H9 (cell line): ENCODE measurements around the gene SUN1. TPM values are rescaled to one million over a fixed set of nuclear protein-coding genes. Genes with fewer than 3 reads are reported as not detected.
A peak's percentile ranks its signal among the peaks of the same experiment; 100 is the strongest.

ENCODE experiments used
- DNase-seq: peaks from one replicate; pipeline ENCODE4 v3.0.0-alpha.2; 2017
- H2AFZ ChIP-seq: one replicate; pipeline ENCODE4 v1.6.1; 2013; ENCODE audit warnings: mild to moderate bottlenecking, low read length, control low read depth, moderate library complexity
- H2AK5ac ChIP-seq: 2 replicates; pipeline ENCODE4 v1.6.1; 2013; ENCODE audit warnings: low read length, control low read depth, mixed read lengths; ENCODE audit not compliant: insufficient read length
- H2BK120ac ChIP-seq: one replicate; pipeline ENCODE4 v1.6.1; 2013; ENCODE audit warnings: low read depth, mild to moderate bottlenecking, low read length, control low read depth, inconsistent platforms; ENCODE audit not compliant: poor library complexity, severe bottlenecking
- H2BK12ac ChIP-seq: 2 replicates; pipeline ENCODE4 v1.6.1; 2013; ENCODE audit warnings: low read length, control low read depth, mixed read lengths, low read depth; ENCODE audit not compliant: insufficient read length
- H2BK15ac ChIP-seq: 2 replicates; pipeline ENCODE4 v1.6.1; 2013; ENCODE audit warnings: low read depth, low read length, control low read depth
- H2BK20ac ChIP-seq: one replicate; pipeline ENCODE4 v1.6.1; 2013; ENCODE audit warnings: low read depth, mild to moderate bottlenecking, low read length, control low read depth, inconsistent platforms; ENCODE audit not compliant: poor library complexity, severe bottlenecking
- H2BK5ac ChIP-seq: 2 replicates; pipeline ENCODE4 v1.6.1; 2013; ENCODE audit warnings: low read length, control low read depth, mixed read lengths; ENCODE audit not compliant: insufficient read length
- H3K14ac ChIP-seq: 2 replicates; pipeline ENCODE4 v1.6.1; 2013; ENCODE audit warnings: low read length, control low read depth; ENCODE audit not compliant: insufficient read depth
- H3K18ac ChIP-seq: 2 replicates; pipeline ENCODE4 v1.6.1; 2013; ENCODE audit warnings: low read depth, mild to moderate bottlenecking, mixed read lengths, low read length, control low read depth; ENCODE audit not compliant: insufficient read length
- H3K23ac ChIP-seq: 2 replicates; pipeline ENCODE4 v1.6.1; 2013; ENCODE audit warnings: low read length, control low read depth, mixed read lengths, low read depth; ENCODE audit not compliant: insufficient read length
- H3K23me2 ChIP-seq: 2 replicates; pipeline ENCODE4 v1.6.1; 2013; ENCODE audit warnings: low read depth, mild to moderate bottlenecking, mixed read lengths, low read length, control low read depth; ENCODE audit not compliant: insufficient read length, poor library complexity, severe bottlenecking
- H3K27ac ChIP-seq: 2 replicates; pipeline ENCODE4 v1.5.1; 2013; ENCODE audit warnings: low read length, control low read depth, mixed read lengths, low read depth; ENCODE audit not compliant: insufficient read length
- H3K27me3 ChIP-seq: 2 replicates; pipeline ENCODE4 v1.6.1; 2013; ENCODE audit warnings: low read length, control low read depth, inconsistent platforms; ENCODE audit not compliant: insufficient read depth
- H3K4ac ChIP-seq: 2 replicates; pipeline ENCODE4 v1.6.1; 2013; ENCODE audit warnings: low read depth, mild to moderate bottlenecking, control low read depth, inconsistent platforms, low read length, moderate library complexity
- H3K4me1 ChIP-seq: 2 replicates; pipeline ENCODE4 v1.6.1; 2013; ENCODE audit warnings: low read length, control low read depth, inconsistent platforms; ENCODE audit not compliant: insufficient read depth
- H3K4me2 ChIP-seq: 2 replicates; pipeline ENCODE4 v1.6.1; 2013; ENCODE audit warnings: low read length, control low read depth, mixed read lengths; ENCODE audit not compliant: insufficient read length, insufficient read depth
- H3K56ac ChIP-seq: 2 replicates; pipeline ENCODE4 v1.6.1; 2013; ENCODE audit warnings: low read depth, mild to moderate bottlenecking, mixed read lengths, low read length, control low read depth; ENCODE audit not compliant: insufficient read length
- H3K79me1 ChIP-seq: 2 replicates; pipeline ENCODE4 v1.6.1; 2013; ENCODE audit warnings: low read depth, mild to moderate bottlenecking, moderate library complexity, low read length, control low read depth, inconsistent platforms; ENCODE audit not compliant: insufficient read depth, poor library complexity, severe bottlenecking
- H3K79me2 ChIP-seq: 2 replicates; pipeline ENCODE4 v1.6.1; 2013; ENCODE audit warnings: low read length, control low read depth, inconsistent platforms; ENCODE audit not compliant: insufficient read depth
- H3K9ac ChIP-seq: 2 replicates; pipeline ENCODE4 v1.6.1; 2013; ENCODE audit warnings: low read length, control low read depth, mixed read lengths; ENCODE audit not compliant: insufficient read length; ENCODE audit errors: extremely low read depth
- H3K9me3 ChIP-seq: one replicate; pipeline ENCODE4 v1.6.1; 2013; ENCODE audit warnings: low read depth, low read length, inconsistent platforms; ENCODE audit not compliant: control insufficient read depth
- H3T11ph ChIP-seq: one replicate; pipeline ENCODE4 v1.6.1; 2013; ENCODE audit warnings: mild to moderate bottlenecking, low read length, control low read depth, inconsistent platforms
- H4K20me1 ChIP-seq: one replicate; pipeline ENCODE4 v1.6.1; 2013; ENCODE audit not compliant: control insufficient read depth, insufficient read length, insufficient read depth
- H4K5ac ChIP-seq: 2 replicates; pipeline ENCODE4 v1.6.1; 2013; ENCODE audit warnings: low read depth, mild to moderate bottlenecking, mixed read lengths, low read length, control low read depth; ENCODE audit not compliant: insufficient read length
- H4K8ac ChIP-seq: replicated peaks from 2 replicates; pipeline ENCODE4 v1.6.1; 2013; ENCODE audit warnings: low read length, control low read depth, mixed read lengths, low read depth; ENCODE audit not compliant: insufficient read length
- H4K91ac ChIP-seq: 2 replicates; pipeline ENCODE4 v1.6.1; 2013; ENCODE audit warnings: low read depth, mild to moderate bottlenecking, moderate library complexity, mixed read lengths, low read length, control low read depth; ENCODE audit not compliant: insufficient read length
- H3K27ac Mint-ChIP-seq, 3 experiments: 2 replicates in 2 of 3; 3 replicates in 1 of 3; pipeline ENCODE4 v1.8.0; 2020 to 2021; ENCODE audit warnings: mixed read lengths in 3 of 3, mild to moderate bottlenecking in 1 of 3, moderate library complexity in 1 of 3
- H3K27me3 Mint-ChIP-seq: 2 replicates; pipeline ENCODE4 v1.8.0; 2021; ENCODE audit warnings: low read depth, mild to moderate bottlenecking, moderate library complexity, mixed read lengths
- H3K36me3 Mint-ChIP-seq, 3 experiments: 2 replicates in 2 of 3; 3 replicates in 1 of 3; pipeline ENCODE4 v1.8.0; 2020 to 2021; ENCODE audit warnings: low read depth in 3 of 3, mixed read lengths in 3 of 3; ENCODE audit not compliant: insufficient read depth in 1 of 3
- H3K4me1 Mint-ChIP-seq, 2 experiments: 2 replicates each; pipeline ENCODE4 v1.8.0; 2020; ENCODE audit warnings: mixed read lengths in 2 of 2
- H3K4me3 Mint-ChIP-seq, 2 experiments: 2 replicates in 1 of 2; 3 replicates in 1 of 2; pipeline ENCODE4 v1.8.0; 2020 to 2021; ENCODE audit warnings: mild to moderate bottlenecking in 2 of 2, mixed read lengths in 2 of 2, moderate library complexity in 1 of 2
- H3K9me3 Mint-ChIP-seq, 2 experiments: 2 replicates in 1 of 2; 3 replicates in 1 of 2; pipeline ENCODE4 v1.8.0; 2020; ENCODE audit warnings: mild to moderate bottlenecking in 2 of 2, mixed read lengths in 2 of 2, moderate library complexity in 1 of 2
- WGBS: extraction: QIAGEN DNeasy Blood & Tissue Kit; methylation state at CpG from one replicate; pipeline ENCODE4 v1.1.7; 2013; ENCODE audit warnings: missing lambda C conversion rate, low lambda C conversion rate, mixed read lengths; ENCODE audit not compliant: insufficient read length; ENCODE audit errors: extremely low coverage; 5-methylcytosine and 5-hydroxymethylcytosine counted together
- total RNA-seq: library from RNA; stranded (reverse); gene quantifications from 2 replicates; pipeline ENCODE4 v1.2.1, GENCODE V29; 2021
- TF ChIP-seq, protein P1 (sequence below): fragments of 200-600 bp; sonication (generic); conservative IDR thresholded peaks from 3 replicates; pipeline ENCODE4 v1.8.0; 2021; ENCODE audit warnings: antibody characterized with exemption, mild to moderate bottlenecking

SUN1 gene
- total RNA-seq, 1 experiment from 2014 or later: 118 TPM

DNA sequence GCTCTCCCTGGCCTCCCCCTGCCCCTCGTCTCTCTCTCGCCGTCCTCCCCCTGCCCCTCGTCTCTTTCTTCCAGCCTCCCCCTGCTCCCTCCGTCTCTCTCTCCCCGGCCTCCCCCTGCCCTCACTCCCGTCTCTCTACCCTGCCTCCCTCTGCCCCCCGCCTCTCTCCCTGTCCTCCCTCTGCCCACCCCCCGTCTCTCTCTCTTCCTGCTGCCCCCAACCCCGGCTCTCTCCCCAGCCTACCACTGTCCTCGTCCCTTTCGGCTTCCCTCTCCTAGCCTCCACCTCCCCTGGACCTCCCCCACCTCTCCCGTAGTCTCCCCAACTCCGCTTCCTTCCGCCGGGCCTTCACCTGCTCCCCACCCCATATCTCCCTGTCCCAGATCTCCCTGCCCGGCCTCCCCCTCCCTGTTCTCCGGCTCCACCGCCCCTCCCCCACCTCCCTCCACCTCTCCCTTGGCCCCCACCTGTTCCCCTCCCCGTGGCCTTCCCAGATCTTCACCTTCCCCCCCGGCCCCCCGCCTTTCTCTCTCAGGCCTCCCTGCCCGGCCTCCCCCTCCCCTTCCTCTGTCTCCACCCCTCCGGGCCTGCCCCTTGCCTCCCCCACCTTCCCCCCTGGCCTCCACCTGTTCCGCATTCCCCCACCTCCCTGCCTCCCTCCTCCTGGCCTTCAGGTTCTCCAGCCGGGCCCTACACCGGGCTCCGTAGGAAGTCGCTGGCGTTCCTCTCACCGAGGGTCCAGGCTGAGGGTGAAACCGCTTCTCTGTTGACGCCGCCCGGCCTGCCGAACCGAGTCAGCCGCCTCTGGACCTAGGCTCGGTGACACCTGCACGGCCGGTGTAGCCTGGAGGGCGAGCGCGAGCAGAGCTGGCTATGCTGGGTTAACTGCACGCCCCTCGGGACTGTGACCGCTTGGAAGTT is 45.3 kb downstream of the SUN1 start:
- H3K23me2 ChIP-seq: peaks cover 5% of the 10 kb centered on the region
- peak overlapping the region; percentile 75 for H3K9ac ChIP-seq
- no peak overlapping the region for H2BK12ac ChIP-seq
- Mint-ChIP-seq H3K36me3 (peaks cover 27 to 42% (median 40%) of the 10 kb centered on the region in 3 experiments), H3K4me1 (peaks cover 12% of the 10 kb centered on the region in 2 experiments), H3K9me3 (peaks cover 5 to 6% of the 10 kb centered on the region in 2 experiments), H3K27ac (peak overlapping the region; percentile 84 to 93 (median 88); a peak in 4 of 7 replicates), H3K4me3 (peak overlapping the region; percentile 91 to 95), H3K27me3 (no peaks in the 10 kb centered on the region)
- no peaks in the 10 kb centered on the region for H3K27me3 ChIP-seq
- no peak overlapping the region for H2AFZ ChIP-seq
- no peak overlapping the region for H3K27ac ChIP-seq
- no peak overlapping the region for H4K8ac ChIP-seq
- H3K23ac ChIP-seq: no peak overlapping the region
- H2BK5ac ChIP-seq: no peak overlapping the region
- H3K4me1 ChIP-seq: 0 out of 2 replicates have a peak, but pooled peaks cover 2% of the 10 kb centered on the region
- H3K4me2 ChIP-seq: peak overlapping the region; percentile 35
- no peak overlapping the region for H3K4ac ChIP-seq
- DNase-seq: no peak
- no peak overlapping the region for H2BK15ac ChIP-seq
- no peaks in the 10 kb centered on the region for H3K9me3 ChIP-seq
- H3K79me2 ChIP-seq: peaks cover 40% of the 10 kb centered on the region; the same call in 1 of the 2 replicates
- no CpG with 5 or more reads among the region's 47 CpGs for WGBS
- no peak overlapping the region for H2AK5ac ChIP-seq
- H3K18ac ChIP-seq: no peak overlapping the region
- no peak overlapping the region; the same call in 1 of the 2 replicates for H3K14ac ChIP-seq
- no peaks in the 10 kb centered on the region for H4K20me1 ChIP-seq
- H4K91ac ChIP-seq: no peak overlapping the region
- no peak overlapping the region for H3T11ph ChIP-seq
- no peak overlapping the region for H4K5ac ChIP-seq
- no peak overlapping the region for H2BK120ac ChIP-seq
- TF ChIP-seq, protein P1, sequence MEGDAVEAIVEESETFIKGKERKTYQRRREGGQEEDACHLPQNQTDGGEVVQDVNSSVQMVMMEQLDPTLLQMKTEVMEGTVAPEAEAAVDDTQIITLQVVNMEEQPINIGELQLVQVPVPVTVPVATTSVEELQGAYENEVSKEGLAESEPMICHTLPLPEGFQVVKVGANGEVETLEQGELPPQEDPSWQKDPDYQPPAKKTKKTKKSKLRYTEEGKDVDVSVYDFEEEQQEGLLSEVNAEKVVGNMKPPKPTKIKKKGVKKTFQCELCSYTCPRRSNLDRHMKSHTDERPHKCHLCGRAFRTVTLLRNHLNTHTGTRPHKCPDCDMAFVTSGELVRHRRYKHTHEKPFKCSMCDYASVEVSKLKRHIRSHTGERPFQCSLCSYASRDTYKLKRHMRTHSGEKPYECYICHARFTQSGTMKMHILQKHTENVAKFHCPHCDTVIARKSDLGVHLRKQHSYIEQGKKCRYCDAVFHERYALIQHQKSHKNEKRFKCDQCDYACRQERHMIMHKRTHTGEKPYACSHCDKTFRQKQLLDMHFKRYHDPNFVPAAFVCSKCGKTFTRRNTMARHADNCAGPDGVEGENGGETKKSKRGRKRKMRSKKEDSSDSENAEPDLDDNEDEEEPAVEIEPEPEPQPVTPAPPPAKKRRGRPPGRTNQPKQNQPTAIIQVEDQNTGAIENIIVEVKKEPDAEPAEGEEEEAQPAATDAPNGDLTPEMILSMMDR: no peak
- peaks cover 3% of the 10 kb centered on the region for H3K79me1 ChIP-seq
- H2BK20ac ChIP-seq: no peak overlapping the region
- no peak overlapping the region for H3K56ac ChIP-seq
